Measurements from ENCODE around the gene MTHFD1L.

DNA sequence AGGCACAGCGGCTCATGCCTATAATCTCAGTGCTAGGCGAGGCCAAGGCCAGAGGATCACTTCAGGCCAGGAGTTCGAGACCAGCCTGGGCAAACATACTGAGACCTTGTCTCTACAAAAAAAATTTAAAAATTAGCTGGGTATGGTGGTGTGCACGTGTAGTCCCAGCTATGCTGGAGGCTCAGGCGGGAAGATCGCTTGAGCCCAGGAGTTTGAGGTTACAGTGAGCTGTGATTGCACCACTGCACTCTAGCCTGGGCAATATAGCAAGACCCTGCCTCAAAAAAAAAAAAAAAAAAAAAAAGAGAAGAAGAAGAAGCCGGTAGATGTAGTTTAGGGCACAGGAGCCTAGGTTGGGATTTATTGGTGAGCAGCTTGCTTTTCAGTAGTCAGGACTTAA is 20.7 kb downstream of the MTHFD1L start:
- TF ChIP-seq EZH2 (IDR thresholded peaks at IDR 0.05) (no peak), POLR2AphosphoS5 (IDR thresholded peaks at IDR 0.05; ENCODE audit: borderline replicate concordance, low read depth, low read length) (no peak), FOXP2 (optimal IDR thresholded peaks at IDR 0.05; ENCODE audit: control extremely low read depth, extremely low read length, insufficient read depth) (no peak)
